ENCODE measurements around the gene SINHCAF.

DNA sequence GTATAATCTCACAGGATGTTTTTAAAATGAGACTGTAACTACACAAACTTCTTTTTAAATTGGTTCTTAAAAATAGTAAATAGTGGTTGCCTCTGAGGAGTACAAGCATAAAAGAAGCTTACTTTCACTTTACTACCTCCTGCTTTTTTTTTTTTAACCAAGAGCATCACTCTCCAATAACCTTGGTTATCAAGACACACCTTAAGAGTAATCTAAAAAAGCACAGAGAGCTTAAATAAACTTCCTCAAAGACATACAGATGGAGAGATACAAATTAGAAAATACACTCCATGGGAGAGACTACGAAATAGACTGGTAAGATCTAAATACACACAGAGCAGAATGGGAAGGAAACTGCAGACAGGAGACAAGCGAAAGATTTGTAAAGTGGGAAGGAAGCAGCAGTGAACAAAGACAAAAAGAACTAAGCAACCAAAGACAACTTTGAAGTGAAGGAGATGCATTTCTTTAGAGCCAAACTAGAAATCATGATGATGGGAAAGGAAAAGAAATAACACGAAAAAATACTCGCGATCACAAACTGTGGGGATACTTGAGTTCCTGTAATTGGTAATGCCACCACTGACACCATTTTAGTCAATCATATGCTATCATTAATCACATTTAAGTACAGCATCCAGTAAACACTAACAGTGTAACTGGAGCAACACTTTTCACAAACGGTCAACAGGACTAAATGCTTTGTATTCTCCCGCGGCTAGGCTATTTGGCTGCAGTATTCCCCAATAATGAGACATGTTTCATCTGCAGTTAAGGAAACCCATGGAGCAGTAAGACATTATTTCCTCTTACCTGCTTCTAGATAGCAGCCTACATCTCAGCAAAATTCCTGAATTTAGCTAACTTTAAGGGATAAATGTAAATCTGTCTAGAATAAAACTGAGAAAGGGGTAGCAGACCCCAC lies 8.2 kb downstream of the SINHCAF start:
- TF ChIP-seq, protein P1, sequence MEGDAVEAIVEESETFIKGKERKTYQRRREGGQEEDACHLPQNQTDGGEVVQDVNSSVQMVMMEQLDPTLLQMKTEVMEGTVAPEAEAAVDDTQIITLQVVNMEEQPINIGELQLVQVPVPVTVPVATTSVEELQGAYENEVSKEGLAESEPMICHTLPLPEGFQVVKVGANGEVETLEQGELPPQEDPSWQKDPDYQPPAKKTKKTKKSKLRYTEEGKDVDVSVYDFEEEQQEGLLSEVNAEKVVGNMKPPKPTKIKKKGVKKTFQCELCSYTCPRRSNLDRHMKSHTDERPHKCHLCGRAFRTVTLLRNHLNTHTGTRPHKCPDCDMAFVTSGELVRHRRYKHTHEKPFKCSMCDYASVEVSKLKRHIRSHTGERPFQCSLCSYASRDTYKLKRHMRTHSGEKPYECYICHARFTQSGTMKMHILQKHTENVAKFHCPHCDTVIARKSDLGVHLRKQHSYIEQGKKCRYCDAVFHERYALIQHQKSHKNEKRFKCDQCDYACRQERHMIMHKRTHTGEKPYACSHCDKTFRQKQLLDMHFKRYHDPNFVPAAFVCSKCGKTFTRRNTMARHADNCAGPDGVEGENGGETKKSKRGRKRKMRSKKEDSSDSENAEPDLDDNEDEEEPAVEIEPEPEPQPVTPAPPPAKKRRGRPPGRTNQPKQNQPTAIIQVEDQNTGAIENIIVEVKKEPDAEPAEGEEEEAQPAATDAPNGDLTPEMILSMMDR (IDR thresholded peaks at IDR 0.05) = no peak
- TF ChIP-seq ZFX (IDR thresholded peaks at IDR 0.05; ENCODE audit: borderline replicate concordance) = no peak
